ENCODE results near the gene PROK1. TPM values are rescaled to one million over a fixed set of nuclear protein-coding genes. Genes with fewer than 3 reads are reported as not detected.

The PROK1 gene
- total and polyA plus RNA-seq, 10 of the 15 experiments (the other 5 are each of a cell fraction or from before 2014, with no cell fraction given) = not detected

DNA sequence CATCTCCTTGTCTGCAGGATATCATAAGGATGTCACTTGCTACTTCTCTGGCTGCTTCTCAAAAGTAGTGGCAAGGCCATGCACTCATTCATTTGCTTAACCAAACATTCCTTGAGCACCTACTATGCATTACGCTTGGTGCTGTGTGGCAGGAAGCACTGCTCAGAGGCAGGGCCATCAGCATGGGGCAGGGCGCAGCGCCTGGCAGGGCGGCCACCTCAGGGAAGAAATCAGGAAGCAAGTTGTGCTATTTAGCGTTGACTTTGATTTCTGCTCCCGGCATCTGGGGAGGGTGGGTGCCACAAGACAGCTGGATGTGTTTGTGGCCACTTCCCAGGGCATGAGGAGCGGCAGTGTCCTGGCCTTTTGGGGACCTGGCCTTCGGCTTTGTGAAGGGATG is 27.9 kb downstream of the PROK1 start:
- BruUV-seq (replicated peaks) = no TSS peak
- in situ Hi-C loops (cut with MboI) = no loop called here
- Histone ChIP-seq H3K9me3 (replicated peaks; ENCODE audit: control insufficient read depth, insufficient read depth, low read length) (no peaks in the 10 kb centered on the region), H2AFZ (ENCODE audit: control insufficient read depth, low read depth, low read length) (no peak overlapping the region), H3K4me3 (no peak overlapping the region), H3K27ac (ENCODE audit: control insufficient read depth, insufficient read depth) (no peak overlapping the region), H3K9ac (ENCODE audit: control insufficient read depth, insufficient read depth, low read length) (no peak overlapping the region), H3K36me3 (ENCODE audit: control insufficient read depth in 2 of 2, insufficient read depth in 2 of 2, low read length in 1 of 2) (no peaks in the 10 kb centered on the region), H4K20me1 (ENCODE audit: control insufficient read depth, insufficient read depth) (no peaks in the 10 kb centered on the region), H3K79me2 (ENCODE audit: control insufficient read depth, insufficient read depth, low read length) (no peaks in the 10 kb centered on the region), H3K27me3 (replicated peaks in 1 of 2; ENCODE audit: control insufficient read depth in 2 of 2, insufficient read depth in 2 of 2, low read length in 1 of 2) (peaks cover 0 to 3% of the 10 kb centered on the region in 2 experiments; a peak in 2 of 4 replicates), H3K4me2 (ENCODE audit: control insufficient read depth, insufficient read depth) (no peak overlapping the region), H3K4me1 (ENCODE audit: control insufficient read depth, insufficient read depth, low read length) (no peaks in the 10 kb centered on the region)
- FAIRE-seq (no peak), DNase-seq (ENCODE audit: low read depth, low spot score) (no peak), ATAC-seq (no peak)
- CTCF ChIA-PET = interaction anchor here (2.0 kb wide), 1 partner anchor 17 kb away, joined by 14 read pairs; no protein-coding TSS in a partner anchor
- SMC1A ChIA-PET (ENCODE audit: uncharacterized antibody, unreplicated experiment) = no interaction called here
- intact Hi-C loops (cut with micrococcal nuclease; ENCODE audit: unreplicated experiment) = no loop called here
- RAD21 ChIA-PET (ENCODE audit: unreplicated experiment) = interaction anchor here (1.6 kb wide), 1 partner anchor 17 kb away, joined by 8 read pairs; no protein-coding TSS in a partner anchor
- 52% methylated on average over 8 of the region's 8 CpGs for WGBS (ENCODE audit: insufficient coverage, insufficient replicate concordance, low lambda C conversion rate, missing lambda C conversion rate)
- POLR2A ChIA-PET = no interaction called here
- TF ChIP-seq ZNF274 (IDR thresholded peaks at IDR 0.05; ENCODE audit: insufficient read depth, insufficient read length) = no peak
- TF ChIP-seq, protein P1, sequence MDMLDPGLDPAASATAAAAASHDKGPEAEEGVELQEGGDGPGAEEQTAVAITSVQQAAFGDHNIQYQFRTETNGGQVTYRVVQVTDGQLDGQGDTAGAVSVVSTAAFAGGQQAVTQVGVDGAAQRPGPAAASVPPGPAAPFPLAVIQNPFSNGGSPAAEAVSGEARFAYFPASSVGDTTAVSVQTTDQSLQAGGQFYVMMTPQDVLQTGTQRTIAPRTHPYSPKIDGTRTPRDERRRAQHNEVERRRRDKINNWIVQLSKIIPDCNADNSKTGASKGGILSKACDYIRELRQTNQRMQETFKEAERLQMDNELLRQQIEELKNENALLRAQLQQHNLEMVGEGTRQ (IDR thresholded peaks at IDR 0.05; ENCODE audit: borderline replicate concordance, low read depth, low read length) = no peak
- no peak for TF ChIP-seq YBX1 (IDR thresholded peaks at IDR 0.05)
- TF ChIP-seq, protein P2, sequence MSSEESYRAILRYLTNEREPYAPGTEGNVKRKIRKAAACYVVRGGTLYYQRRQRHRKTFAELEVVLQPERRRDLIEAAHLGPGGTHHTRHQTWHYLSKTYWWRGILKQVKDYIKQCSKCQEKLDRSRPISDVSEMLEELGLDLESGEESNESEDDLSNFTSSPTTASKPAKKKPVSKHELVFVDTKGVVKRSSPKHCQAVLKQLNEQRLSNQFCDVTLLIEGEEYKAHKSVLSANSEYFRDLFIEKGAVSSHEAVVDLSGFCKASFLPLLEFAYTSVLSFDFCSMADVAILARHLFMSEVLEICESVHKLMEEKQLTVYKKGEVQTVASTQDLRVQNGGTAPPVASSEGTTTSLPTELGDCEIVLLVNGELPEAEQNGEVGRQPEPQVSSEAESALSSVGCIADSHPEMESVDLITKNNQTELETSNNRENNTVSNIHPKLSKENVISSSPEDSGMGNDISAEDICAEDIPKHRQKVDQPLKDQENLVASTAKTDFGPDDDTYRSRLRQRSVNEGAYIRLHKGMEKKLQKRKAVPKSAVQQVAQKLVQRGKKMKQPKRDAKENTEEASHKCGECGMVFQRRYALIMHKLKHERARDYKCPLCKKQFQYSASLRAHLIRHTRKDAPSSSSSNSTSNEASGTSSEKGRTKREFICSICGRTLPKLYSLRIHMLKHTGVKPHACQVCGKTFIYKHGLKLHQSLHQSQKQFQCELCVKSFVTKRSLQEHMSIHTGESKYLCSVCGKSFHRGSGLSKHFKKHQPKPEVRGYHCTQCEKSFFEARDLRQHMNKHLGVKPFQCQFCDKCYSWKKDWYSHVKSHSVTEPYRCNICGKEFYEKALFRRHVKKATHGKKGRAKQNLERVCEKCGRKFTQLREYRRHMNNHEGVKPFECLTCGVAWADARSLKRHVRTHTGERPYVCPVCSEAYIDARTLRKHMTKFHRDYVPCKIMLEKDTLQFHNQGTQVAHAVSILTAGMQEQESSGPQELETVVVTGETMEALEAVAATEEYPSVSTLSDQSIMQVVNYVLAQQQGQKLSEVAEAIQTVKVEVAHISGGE (CRISPR knock-in tag; IDR thresholded peaks at IDR 0.05) = no peak
- TF ChIP-seq, protein P3, sequence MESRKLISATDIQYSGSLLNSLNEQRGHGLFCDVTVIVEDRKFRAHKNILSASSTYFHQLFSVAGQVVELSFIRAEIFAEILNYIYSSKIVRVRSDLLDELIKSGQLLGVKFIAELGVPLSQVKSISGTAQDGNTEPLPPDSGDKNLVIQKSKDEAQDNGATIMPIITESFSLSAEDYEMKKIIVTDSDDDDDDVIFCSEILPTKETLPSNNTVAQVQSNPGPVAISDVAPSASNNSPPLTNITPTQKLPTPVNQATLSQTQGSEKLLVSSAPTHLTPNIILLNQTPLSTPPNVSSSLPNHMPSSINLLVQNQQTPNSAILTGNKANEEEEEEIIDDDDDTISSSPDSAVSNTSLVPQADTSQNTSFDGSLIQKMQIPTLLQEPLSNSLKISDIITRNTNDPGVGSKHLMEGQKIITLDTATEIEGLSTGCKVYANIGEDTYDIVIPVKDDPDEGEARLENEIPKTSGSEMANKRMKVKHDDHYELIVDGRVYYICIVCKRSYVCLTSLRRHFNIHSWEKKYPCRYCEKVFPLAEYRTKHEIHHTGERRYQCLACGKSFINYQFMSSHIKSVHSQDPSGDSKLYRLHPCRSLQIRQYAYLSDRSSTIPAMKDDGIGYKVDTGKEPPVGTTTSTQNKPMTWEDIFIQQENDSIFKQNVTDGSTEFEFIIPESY (IDR thresholded peaks at IDR 0.05) = no peak
- no peak for TF ChIP-seq RFX5 (IDR thresholded peaks at IDR 0.05; ENCODE audit: low read depth, low read length)
- TF ChIP-seq SUPT20H (IDR thresholded peaks at IDR 0.05; ENCODE audit: borderline replicate concordance, control insufficient read depth, low read depth, low read length) = no peak
- no peak for TF ChIP-seq KLF5 (IDR thresholded peaks at IDR 0.05; ENCODE audit: partially characterized antibody)
- TF ChIP-seq NFYA (IDR thresholded peaks at IDR 0.05; ENCODE audit: borderline replicate concordance, low read depth, low read length) = no peak
- TF ChIP-seq KAT2A (conservative IDR thresholded peaks at IDR 0.05; ENCODE audit: control insufficient read depth, low read depth, low read length) = no peak
- TF ChIP-seq TCF7 (IDR thresholded peaks at IDR 0.05; ENCODE audit: borderline replicate concordance) = no peak
